GM11168 (cell line): Measurements from ENCODE around the gene NEURL1B.
"Not testable (repeated sequence)": the region's sequence is repeated elsewhere in the genome, so short reads cannot be mapped to it uniquely, and the experiment has no call there.

Experiments used
- in situ Hi-C: fragments of 300-500 bp; cut with MboI; formaldehyde crosslinking; loops from one replicate; pipeline ENCODE4 v1.12.0; 2022; ENCODE audit warnings: low sequenced_read_pairs; ENCODE audit not compliant: unreplicated experiment

NEURL1B gene, protein sequence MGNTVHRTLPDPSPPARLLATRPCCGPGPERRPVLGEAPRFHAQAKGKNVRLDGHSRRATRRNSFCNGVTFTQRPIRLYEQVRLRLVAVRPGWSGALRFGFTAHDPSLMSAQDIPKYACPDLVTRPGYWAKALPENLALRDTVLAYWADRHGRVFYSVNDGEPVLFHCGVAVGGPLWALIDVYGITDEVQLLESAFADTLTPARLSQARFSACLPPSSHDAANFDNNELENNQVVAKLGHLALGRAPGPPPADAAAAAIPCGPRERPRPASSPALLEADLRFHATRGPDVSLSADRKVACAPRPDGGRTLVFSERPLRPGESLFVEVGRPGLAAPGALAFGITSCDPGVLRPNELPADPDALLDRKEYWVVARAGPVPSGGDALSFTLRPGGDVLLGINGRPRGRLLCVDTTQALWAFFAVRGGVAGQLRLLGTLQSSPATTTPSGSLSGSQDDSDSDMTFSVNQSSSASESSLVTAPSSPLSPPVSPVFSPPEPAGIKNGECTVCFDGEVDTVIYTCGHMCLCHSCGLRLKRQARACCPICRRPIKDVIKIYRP

DNA sequence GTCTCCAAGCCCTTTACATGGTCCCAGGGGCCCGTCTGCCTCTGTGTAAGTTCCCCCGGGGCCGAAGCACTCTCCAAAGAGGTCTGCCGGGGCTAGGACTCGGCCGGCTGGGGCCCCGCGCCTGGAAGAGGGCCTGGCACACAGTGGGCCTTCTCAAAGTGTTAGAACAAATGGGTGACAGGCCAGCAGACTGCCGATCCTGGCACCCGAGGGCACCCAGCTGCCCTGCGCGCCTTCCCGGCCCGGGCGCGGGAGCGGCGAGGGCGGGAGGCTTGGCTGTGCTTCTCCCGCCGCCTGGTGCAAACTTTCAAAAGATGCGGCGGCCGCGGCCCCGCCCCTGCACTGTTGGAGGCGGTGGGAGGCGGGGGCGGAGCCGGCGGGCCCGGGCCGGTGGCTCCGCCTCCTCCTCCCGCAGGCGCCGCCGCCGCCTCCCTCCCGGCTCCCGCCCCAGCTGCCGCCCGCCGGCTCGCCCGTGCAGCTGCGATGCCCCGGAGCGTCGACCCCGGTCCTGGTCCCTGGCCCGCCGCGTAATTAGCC is at the start of gene NEURL1B:
Gene NEURL1B, plus strand, starts transcription at position 442 of the 537 bp plus-strand sequence. CDS start 144 bp downstream, outside the sequence.
- in situ Hi-C loops: no loop called here

DNA sequence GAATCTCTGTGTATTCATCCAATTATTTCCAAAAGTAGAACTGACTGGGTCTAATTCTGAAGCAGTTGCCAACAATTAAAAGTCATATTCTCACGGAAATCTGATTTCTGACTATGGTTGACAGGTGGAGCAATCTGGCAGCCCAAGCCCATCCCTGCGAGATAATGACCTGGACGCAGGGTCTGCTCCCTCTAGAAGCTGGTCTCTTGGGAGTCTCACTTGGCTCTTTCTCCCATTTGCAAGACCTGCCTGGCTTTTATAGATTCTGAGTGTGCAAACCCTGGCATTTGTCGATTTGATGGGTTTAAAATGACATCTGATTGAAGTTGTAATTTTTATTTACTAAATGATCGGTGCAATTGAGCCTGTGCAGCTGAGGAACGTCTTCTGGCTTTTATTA is 49.4 kb upstream of the NEURL1B start:
- in situ Hi-C loops: no loop called here

DNA sequence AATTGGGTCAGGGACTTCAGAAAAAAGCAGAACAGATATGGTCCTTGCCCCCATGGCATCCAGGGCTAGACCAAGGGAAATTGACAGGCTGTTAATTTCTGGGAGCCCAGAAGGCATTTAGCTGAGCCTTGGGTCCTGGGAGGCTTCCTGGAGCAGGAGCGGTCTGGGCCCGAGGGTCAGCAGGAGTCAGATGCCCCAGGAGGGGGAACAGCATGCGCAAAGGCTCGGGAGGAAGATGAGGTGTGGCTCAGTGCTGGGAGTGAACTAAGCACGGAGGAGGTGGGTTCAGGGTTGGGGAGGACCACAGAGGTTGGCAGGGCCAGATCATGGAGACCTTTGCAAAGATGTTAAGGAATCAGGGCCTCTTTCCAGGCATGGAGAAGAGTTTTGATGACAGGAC is 48.2 kb upstream of the NEURL1B start:
- in situ Hi-C loops: no loop called here

DNA sequence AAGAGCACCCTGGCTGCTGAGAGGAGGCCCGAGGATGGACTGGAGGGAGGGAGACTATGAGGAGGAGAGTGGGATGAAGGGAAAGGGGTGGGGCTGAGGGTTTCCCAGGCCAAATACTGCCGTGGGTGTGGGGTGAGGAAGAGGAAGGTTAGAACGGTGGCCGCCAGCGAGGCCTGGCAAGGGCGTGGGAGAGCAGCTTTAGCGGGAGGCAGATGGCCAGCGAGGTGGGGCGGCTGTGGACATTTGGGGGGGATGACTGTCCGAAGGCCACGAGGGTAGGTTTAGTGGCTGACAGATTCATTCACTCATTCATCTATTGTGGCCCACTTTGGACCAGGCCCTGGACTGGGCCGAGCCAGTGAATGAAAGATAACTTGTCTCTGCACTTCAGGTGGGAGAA is 47.8 kb upstream of the NEURL1B start:
- in situ Hi-C loops: no loop called here

DNA sequence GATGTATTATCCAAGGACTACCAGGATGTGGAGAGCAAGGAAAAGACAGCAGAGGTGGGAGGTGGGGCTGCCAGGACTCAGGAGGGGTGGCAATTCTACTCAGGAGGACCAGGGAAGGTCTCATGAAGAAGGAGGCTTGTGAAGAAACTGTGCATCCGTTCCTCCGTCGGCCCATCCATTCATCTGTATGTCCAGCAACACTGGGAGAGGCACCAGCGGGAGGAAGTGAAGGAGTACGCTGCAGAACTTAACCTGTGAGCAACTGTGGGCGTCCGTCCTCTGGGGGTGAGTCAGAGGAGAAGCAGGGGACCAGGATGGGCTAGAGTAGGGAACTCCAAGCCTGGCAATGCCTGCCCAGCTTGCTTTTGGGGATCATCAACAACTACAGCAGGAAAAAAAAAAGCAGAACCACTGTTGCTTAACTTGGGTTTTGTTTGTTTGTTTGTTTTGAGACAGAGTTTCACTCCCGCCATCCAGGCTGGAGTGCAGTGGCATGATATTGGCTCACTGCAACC is 47.3 kb upstream of the NEURL1B start:
- in situ Hi-C loops: no loop called here

DNA sequence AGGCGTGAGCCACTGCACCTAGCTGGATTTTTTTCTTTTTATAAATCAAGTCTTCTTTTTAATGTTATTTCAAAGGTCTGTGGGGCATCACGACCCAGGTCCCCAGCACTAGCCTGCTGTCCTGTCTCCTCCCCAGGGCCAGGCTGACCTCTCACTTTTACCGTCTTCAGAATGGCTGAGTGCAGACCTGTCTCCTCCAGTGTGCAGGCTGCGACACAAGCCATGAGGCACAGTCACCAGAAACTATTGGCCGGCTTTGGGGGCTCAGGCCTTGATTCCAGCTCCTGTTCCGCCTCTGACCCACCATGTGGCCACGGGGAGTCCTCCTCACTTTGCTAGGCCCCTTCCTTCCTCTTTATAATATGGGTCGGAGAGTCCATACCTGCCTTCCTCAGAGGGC is 46.6 kb upstream of the NEURL1B start:
- in situ Hi-C loops: no loop called here

DNA sequence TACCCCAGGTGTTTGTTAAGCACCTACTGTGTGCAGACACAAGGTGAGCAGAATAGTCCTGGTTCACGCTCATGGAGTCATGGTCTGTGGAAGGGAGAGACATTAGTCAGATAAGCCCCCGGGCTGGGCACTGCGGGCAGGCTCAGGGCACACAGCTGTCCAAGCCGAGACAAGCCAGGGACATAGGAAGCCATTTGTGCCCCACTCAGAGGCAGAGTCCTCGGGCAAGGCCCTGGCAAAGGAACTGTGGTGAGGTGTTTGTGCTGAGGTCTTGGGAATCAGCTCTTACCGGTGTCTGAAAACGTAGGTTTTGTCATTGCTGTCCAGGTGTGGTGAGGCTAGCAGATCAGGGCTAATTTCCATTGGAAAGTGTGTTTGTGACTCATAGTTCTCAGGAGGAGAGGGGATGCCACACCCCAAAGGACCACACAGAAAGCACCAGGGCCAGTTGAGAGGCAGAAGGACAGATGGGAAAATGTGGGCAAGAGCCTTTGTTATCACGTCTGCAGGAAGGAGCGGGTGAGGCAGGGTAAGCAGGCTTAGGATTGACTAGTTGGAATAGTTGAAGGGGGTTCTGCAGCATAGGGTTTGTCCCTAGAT is 46.1 kb upstream of the NEURL1B start:
- in situ Hi-C loops: no loop called here

DNA sequence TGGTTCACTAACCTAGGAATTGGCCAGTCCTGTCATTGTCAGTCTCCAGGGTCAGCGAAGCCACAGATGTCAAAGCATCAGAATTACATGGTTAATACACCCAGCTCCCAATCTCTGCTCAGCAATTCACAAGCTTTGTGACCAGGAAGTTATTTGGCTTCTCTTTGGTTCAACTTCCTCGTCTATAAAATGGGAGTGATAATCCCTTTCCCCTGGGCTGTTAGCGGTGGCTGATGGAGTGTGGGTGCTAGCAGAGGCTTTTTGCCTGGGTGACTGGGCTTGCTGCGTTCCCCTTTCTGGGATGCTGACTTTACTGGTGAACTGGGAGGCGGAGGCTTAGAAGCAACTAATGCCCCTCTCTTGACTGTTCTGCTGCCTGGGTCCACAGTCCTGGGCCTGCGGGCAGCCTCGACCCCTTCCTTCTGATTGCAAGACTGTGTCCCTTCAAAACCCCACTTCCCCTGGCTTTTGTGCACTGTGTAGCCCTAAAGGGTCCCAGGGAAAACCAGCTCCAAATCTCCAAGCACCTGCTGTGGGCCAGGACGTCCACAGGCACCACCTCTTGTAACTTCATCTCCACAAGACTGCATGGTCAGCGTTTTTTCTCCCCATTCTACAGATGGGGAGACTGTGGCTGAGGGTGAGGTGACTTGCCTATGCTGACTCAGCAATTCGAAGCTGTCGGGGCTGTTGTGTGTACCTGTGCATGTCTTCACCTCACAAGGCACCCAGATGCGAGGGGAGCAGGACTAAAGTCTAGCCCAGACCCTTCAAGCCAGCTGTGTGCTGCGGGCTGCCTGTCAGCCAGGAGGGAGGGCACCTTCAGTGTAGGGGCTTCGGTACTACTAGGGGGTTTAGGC is 45.2 kb upstream of the NEURL1B start:
- in situ Hi-C loops: no loop called here

DNA sequence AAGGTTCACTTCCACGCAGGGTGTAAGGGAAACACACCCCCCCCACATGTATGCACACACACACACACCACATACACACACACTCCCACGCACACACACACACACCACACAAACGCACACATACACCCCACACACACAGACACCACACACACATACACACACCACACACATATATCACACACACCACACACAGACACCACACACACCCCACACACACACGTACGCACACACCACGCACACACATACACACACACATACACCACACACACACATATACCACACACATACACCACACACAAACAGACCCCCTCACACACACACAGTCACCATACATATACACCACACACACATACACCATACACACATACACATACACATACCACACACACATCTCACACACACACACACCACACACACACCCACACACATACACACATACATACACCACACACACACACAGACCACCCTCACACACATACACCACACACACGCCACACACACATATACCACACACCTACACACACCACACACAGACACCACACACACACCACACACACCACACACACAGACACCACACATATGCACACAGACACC is 44.3 kb upstream of the NEURL1B start:
- in situ Hi-C loops: no loop called here

DNA sequence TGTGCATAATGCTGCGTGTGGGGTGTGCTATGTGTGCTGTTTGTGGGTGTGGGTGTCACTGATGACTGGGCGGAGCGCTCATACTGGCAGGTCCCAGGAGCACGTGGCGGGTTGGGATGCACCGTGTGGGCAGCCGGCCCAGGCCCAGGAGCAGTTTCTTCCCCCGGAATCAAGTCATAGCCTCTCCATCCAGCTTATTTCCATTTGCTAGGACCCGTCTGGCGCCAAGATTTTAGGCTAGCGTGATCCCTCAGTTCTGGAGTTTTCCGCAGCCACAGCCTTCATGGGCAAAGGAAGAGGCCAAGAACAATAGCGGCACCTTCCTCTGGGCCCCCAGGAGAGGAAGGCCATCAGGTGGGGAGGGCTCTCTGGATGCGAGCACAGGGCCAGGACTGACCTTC is 43.3 kb upstream of the NEURL1B start:
- in situ Hi-C loops: no loop called here

DNA sequence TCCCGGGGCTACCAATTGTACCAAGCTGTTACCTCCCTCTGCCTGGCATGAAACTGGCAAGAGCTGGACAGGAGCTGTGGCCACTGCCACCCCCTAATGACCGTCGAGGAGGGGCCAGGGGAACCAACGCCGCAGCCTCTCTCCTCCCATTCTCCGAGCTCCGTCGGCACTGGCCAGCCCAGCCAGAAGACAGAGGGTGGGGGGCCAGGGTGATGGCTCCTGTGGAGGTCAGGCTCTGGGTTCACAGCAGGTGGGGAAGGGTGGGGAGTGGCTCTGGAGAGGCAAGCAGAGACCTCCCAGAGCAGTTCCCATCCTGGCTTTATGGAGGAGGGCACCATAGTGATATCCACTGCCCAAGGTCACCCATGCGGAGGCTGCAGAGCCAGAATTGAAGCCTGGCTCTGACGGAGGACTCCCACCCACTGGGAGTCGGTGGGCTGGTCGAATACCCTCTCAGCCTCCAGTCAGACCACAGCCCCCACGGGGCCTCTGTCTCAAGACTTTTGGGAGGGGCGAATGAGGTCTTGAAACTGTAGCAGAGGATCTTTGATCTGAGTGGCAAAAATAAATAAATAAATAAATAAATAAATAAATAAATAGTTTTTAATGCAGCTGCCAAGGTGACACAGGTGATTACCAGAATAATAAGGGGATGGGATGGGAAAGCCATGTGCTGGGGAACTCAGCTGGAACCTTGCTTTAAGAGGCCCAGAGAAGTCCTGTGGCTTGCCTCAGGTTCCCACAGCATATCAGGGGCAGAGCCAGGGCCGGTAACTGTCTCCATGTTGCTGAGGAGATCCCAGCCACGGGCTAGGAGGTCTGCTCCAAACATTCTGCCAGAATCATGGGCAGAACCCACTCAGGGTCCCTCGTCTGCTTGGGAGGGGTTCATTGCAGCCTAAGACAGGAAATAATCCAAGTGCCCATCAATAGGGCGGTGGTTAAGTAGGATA is 42.5 kb upstream of the NEURL1B start:
- in situ Hi-C loops: no loop called here

DNA sequence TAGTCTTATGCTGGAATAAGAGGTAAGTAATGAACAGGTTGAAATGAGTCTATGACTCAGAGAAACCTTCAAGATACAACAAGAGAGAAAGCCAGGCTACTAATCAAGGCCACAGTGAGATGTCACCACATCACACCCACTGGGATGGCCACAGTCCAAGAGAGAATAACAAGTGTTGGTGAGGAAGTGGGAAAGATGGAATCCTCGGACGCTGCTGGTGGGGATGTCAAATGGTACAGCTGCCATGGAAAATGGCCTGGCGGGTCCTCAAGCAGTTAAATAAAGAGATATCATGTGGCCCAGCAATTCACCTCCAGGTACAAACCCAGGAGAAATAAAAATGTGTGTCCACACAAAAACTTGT is 41.9 kb upstream of the NEURL1B start:
- in situ Hi-C loops: no loop called here

DNA sequence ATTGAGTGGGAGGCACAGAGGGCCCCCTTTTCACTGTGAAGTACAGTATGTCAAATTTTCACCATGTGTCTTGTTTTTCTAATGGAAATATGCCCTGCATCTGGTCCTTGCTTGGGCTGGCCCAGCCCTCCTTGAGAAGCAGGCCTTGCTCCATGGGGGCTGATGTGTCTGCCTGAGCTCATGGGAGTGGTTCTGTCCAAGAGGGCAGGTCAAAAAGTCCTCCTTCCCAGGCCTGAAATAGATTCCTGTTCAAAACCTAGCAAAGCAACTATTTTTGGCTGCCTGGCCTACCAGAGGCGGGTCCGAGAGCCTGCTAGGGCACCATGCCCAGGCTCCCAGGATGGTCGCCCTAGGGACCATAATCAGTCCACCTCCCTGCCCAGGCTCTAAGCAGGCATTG is 40.5 kb upstream of the NEURL1B start:
- in situ Hi-C loops: no loop called here

DNA sequence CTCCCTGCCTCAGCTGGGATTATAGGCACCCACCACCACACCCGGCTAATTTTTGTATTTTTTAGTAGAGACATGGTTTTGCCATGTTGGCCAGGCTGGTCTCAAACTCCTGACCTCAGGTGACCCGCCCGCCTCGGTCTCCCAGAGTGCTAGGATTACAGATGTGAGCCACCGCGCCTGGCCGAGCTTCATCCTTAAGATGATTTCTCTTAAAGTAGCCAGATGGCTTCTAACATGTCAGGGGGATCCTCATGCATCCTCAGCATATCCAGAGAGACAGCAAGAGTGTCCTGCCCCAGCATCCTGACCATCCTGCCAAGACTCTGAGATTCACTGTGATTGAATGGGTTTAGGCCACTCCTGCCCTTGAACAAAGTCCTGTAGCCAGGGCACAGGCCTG is 39.5 kb upstream of the NEURL1B start:
- in situ Hi-C loops: not testable (repeated sequence)

DNA sequence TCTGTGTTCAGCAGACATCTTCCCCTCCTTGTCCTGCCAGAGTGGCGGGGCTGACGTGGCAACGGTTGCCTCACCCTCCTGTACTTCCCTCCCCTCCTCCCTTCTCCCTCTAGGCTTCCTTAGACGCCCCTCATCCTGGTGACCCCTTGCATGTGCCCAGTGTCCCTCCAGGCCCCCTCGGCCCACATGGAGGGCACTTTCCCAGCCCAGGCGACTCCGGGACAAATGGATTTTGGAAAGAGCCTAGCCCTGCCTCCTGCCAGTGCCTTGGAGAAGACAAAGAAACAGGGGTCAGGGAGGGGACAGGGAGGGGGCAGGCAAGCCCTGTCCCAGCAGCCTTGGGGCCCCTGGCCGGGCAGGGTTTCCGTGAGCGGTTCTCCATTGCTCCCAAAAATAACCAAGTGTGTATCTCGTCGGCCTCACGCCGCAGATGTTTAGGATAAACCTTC is 38.3 kb upstream of the NEURL1B start:
- in situ Hi-C loops: no loop called here

DNA sequence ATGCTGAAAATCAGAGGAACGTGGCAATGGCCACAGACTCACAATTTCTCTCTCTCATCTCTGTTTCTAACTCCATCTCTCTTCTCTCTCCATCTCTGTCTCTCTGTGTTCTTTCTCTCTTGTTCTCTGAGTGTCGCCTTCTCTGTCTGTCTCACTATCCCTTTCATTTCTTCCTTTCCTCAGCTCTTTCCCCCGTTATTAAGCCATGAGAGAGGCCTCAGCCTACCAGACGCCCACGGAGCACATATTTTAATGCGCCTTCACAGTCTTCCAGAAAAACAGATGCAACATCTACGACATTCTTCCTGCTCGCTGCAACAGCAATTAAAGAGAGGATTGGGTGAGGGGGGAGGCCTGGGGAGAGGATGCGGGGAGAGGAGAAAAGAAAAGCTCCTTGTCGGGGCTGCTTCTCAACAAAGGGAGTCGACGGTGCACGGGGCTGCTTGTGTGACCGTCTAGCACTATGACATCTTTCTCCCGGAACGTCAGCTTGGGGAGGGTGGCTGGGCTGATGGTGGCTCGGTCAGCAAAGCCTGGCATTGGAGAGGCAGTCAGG is 37.7 kb upstream of the NEURL1B start:
- in situ Hi-C loops: no loop called here

DNA sequence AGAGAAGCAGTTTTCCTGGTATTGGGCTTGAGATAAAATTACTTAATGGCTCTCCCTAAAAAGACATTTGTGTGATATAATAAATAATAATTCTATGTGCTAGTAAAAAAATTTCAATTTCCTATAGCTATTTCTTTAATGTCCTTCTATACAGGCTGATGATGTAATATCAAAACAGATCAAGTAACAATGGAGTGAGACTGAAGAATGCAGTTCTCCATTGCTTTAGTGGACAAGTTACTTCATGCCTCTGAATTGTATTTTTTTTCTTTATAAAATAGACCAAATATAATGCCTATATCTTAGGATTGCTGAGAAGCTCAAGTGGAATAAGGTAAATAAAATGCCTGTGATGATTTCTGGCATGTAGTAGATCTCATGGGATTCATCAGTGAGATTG is 35.6 kb upstream of the NEURL1B start:
- in situ Hi-C loops: no loop called here

DNA sequence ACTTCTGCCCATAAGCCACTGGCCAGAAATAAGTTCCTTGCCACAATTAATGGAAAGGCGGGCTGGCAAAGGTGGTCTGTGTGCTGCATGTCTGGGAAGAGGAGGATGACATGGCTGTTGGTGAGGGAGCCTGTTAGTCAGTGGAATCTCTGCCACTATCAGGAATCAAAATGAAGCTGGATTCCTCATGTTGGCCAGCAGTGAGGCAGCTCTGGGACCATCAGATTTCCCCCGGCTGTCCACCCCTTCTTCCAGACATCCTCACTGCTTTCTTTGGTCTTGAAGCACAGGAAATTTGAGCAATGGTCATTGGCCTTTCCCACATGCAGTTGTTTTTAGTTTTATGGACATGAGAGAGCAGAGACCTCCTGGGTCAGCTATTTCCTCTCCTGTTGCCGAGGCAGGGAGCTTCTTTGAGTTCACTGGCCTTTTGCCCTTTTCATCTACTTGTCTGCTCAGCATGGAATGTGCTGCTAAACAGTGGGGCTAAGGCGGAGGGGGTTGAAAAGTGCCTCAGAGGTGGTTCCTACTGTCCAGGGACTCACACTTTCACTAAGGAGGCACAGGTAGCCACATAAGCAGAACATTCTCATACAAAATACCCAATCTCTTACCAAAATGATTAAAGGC is 34.8 kb upstream of the NEURL1B start:
- in situ Hi-C loops: no loop called here
